ENCODE measurements around the gene ETV4. TPM values are rescaled to one million over a fixed set of nuclear protein-coding genes. Genes with fewer than 3 reads are reported as not detected.

Gene ETV4
- total RNA-seq, 1 donor from 2014 or later, result 63.9 TPM

DNA sequence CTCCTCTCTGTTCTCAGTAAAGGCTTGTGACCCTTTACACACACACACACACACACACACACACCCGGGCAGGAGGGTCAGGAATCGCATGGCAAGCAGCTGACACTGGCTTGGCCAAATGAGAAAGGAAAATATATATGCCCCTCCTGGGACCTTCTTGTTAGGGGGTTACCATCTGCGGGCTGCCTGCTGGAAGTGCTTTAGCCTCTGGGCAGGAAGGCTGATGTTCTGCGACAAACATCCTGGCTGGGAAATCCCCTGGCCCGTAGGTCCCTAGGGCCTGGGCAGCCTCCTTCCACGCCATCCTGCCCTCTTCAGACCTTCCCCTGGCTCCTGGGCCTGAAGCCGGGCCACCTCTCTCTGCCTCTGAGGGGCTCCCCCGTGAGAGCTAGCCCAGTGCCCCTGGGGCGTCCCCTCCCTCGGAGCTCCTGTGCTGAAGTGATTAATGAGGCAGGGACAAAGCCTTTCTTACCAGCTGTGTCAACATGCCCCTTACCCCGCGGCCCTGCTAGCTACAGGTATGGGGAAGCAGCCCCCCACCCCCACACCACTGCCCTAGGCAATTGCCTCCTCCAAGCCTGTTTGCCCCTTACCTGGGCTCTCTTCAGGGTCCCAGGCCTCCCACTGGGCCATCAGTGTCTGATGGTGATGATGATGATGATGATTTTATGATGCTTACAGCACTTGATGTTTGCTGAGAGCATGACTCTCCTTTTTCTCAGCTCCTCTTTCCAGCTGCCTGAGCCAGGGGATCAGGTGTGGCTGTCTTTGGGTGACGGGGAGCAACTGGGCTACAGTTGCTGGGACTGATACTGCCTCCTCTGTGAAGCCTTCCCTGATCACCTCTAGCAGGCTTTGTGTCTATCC, 32.8 kb upstream of the ETV4 start:
- TF ChIP-seq, protein P1, sequence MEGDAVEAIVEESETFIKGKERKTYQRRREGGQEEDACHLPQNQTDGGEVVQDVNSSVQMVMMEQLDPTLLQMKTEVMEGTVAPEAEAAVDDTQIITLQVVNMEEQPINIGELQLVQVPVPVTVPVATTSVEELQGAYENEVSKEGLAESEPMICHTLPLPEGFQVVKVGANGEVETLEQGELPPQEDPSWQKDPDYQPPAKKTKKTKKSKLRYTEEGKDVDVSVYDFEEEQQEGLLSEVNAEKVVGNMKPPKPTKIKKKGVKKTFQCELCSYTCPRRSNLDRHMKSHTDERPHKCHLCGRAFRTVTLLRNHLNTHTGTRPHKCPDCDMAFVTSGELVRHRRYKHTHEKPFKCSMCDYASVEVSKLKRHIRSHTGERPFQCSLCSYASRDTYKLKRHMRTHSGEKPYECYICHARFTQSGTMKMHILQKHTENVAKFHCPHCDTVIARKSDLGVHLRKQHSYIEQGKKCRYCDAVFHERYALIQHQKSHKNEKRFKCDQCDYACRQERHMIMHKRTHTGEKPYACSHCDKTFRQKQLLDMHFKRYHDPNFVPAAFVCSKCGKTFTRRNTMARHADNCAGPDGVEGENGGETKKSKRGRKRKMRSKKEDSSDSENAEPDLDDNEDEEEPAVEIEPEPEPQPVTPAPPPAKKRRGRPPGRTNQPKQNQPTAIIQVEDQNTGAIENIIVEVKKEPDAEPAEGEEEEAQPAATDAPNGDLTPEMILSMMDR (conservative IDR thresholded peaks at IDR 0.05; ENCODE audit: low read depth, low read length), result no peak
- no peak for DNase-seq (ENCODE audit: low read depth)
- no peak overlapping the region for H3K4me3 ChIP-seq (ENCODE audit: low read depth, low read length)

DNA sequence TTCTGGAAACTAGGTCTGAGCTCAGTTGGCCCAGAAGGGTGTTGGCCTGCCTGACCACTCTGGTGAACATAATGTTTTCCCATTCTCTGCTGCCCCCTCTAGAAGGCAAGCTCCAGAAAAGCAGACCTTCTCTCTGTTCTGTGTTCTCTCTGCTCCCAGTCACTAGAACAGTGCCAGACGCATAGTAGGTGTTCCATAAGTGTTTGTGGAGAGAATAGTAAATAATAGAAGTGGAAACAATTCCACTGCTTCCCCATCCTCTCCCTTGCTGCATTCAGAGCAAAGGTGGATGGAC, 32.2 kb upstream of the ETV4 start:
- H3K4me3 ChIP-seq (ENCODE audit: low read depth, low read length), result no peak overlapping the region
- no peak for DNase-seq (ENCODE audit: low read depth)
- TF ChIP-seq, protein P1 (conservative IDR thresholded peaks at IDR 0.05; ENCODE audit: low read depth, low read length), result no peak

DNA sequence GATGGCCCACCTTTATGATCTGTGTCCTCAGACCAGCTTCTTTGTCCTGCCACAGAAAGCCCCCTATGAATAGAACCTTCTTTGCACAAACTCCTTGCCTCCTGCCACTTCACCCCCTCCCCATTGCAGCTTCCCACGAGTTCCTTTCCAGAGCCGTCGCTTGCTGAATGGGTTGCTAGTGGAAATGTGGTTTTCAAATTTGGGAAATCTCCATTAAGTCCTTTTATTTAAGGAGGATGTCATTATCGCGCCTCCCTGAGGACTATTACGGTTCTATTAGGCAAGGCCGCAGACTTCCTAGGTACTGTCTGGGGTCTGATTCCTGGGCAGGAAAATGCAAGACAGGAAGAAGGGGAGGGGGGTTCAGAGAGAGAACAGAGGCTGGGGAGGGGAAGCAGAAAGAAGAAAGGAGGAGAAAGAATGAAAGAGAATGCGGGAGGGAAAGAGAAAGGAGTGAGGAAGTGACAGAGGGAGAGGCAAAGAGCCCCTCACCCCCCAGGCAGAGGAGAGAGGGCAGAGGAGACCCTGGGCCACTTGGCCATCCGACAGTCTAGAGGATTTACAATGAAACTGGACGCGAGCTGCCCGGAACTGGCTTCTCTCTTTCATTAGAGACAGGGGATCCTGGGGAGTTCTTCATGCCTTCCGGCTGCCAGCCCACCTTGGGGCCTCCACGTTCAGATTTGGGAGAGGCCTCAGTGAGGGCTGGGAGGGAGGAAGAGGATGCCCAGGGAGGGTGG, 31.7 kb upstream of the ETV4 start:
- TF ChIP-seq, protein P1 (conservative IDR thresholded peaks at IDR 0.05; ENCODE audit: low read depth, low read length), result no peak
- DNase-seq (ENCODE audit: low read depth), result no peak
- H3K4me3 ChIP-seq (ENCODE audit: low read depth, low read length), result no peak overlapping the region

DNA sequence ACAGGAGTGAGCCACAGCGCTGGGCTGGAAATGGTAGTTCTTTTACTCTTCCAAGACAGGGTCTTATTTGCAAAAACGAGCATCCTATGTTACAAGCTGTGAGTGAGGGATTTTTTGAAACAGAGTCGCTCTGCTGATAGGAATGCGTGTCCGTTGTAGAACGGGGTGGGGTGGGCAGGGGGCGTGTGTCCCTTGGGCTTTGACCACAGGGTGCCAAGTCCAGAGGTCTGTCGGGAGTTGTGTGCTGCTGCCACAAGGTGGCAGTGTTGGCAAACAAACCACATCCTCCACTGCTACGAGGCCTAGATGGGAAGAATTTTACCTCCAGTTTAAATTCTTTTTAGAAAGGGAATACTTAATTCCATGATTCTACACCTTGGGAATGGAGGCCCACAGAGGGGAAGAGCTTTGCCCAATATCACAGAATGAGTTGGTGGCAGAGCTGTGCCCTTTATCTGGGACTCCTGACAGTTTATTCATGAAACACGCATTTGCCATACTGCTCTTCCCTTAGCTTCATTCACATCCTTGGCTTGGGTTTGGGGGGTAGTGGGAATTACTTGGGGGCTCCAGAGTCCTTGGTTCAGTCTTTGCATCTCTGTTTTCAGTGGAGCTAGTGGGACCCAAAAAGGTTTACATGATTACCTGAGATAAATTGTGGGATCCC, 30.6 kb upstream of the ETV4 start:
- TF ChIP-seq, protein P1 (conservative IDR thresholded peaks at IDR 0.05; ENCODE audit: low read depth, low read length), result peak; percentile 87
- H3K4me3 ChIP-seq (ENCODE audit: low read depth, low read length), result no peak overlapping the region
- DNase-seq (ENCODE audit: low read depth), result no peak

DNA sequence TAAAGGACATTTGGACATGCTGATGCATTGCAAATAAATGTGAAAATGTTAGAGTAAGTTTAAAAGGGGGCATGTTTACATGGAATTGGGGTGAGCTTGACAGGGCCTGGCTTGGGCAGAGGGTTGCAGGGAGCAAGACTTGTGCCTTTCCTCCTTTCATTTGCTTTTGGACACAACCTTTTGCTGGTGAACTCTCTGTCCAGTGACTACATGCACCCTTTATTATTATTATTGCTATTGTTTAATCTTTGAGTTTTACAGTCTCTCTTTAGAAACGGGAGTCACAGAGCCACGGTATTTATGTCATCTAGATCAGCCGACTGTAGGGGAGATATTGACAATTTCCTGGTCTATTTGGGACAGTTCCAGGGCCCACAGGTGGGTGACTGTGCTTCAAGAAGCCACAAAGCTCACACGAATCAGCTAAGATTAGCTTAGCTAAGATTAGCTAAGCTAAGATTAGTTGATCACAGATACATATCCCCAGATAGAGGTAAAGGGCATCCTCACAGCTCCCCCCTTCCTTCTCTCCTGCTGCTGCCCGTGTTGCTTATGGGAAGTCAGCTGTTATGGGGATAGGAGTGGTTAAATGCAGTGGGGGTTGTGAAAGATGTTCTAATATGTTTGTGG, 28.9 kb upstream of the ETV4 start:
- DNase-seq (ENCODE audit: low read depth), result no peak
- H3K4me3 ChIP-seq (ENCODE audit: low read depth, low read length), result no peak overlapping the region
- TF ChIP-seq, protein P1 (conservative IDR thresholded peaks at IDR 0.05; ENCODE audit: low read depth, low read length), result no peak

DNA sequence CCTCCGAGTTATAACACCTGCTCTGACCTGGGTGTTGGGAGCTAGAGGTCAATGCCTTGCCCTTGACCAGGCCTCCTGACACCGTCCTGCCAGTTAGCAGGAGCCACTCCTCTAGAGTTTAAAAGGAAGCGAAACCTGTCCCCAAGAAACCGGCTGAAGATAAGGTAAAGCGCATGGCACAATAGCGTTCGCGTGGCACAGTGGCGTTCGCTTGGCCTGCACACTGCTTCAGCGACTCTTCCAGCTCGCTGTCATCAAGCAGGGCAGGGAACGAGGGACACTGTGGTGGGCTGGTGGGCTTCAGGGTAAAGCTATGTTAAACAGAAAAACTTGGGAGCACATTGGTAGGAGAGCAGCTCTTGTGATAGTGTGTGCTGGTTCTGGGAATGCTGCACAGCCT, 28.2 kb upstream of the ETV4 start:
- no peak for DNase-seq (ENCODE audit: low read depth)
- H3K4me3 ChIP-seq (ENCODE audit: low read depth, low read length), result no peak overlapping the region
- TF ChIP-seq, protein P1 (conservative IDR thresholded peaks at IDR 0.05; ENCODE audit: low read depth, low read length), result no peak
